Lower lobe of right lung (tissue), 2 donors: ENCODE results near the gene SLC22A31. TPM values are rescaled to one million over a fixed set of nuclear protein-coding genes. Genes with fewer than 3 reads are reported as not detected.

ENCODE experiments used
- ATAC-seq, 2 donors: fragments of 200-7000 bp; cut with Tn5 transposase; one replicate each; pipeline ENCODE4 v1.9.1; 2020 to 2022; ENCODE audit warnings: mild to moderate bottlenecking in 2 of 2, moderate library complexity in 2 of 2
- DNase-seq: peaks from one replicate; pipeline ENCODE4 v3.0.0-alpha.2; 2020
- H3K27ac ChIP-seq: fragments of 200-600 bp; one replicate; pipeline ENCODE4 v1.8.0; 2022
- H3K27me3 ChIP-seq: fragments of 200-600 bp; one replicate; pipeline ENCODE4 v1.8.0; 2022; ENCODE audit warnings: low read depth
- H3K36me3 ChIP-seq: fragments of 200-600 bp; one replicate; pipeline ENCODE4 v1.8.0; 2022; ENCODE audit warnings: mild to moderate bottlenecking
- H3K4me1 ChIP-seq: fragments of 200-600 bp; one replicate; pipeline ENCODE4 v1.8.0; 2022
- H3K4me3 ChIP-seq: fragments of 200-600 bp; one replicate; pipeline ENCODE4 v1.8.0; 2022; ENCODE audit warnings: mild to moderate bottlenecking
- H3K9me3 ChIP-seq: fragments of 200-600 bp; one replicate; pipeline ENCODE4 v1.8.0; 2022
- intact Hi-C: fragments of 100-400 bp; cut with DNase I; formaldehyde crosslinking; loops from one replicate; pipeline ENCODE4 v1.11.0; 2022
- total RNA-seq: library from RNA; stranded (reverse); fragmentation: NEBNext Ultra II Directional; extraction: Animal tissue kit (Norgen Biotek cat#: 25700); gene quantifications from one replicate; pipeline ENCODE4 v1.2.1, GENCODE V29; 2021
- TF ChIP-seq, protein P1 (sequence below): fragments of 200-600 bp; IDR thresholded peaks from one replicate; pipeline ENCODE4 v1.8.0; 2022; ENCODE audit warnings: antibody characterized with exemption, mild to moderate bottlenecking
- donor health status: DM: no; HTN: yes; CAD: no; lungs with severe emphysema.

The SLC22A31 gene
- total RNA-seq, 1 donor from 2014 or later: 132 TPM

DNA sequence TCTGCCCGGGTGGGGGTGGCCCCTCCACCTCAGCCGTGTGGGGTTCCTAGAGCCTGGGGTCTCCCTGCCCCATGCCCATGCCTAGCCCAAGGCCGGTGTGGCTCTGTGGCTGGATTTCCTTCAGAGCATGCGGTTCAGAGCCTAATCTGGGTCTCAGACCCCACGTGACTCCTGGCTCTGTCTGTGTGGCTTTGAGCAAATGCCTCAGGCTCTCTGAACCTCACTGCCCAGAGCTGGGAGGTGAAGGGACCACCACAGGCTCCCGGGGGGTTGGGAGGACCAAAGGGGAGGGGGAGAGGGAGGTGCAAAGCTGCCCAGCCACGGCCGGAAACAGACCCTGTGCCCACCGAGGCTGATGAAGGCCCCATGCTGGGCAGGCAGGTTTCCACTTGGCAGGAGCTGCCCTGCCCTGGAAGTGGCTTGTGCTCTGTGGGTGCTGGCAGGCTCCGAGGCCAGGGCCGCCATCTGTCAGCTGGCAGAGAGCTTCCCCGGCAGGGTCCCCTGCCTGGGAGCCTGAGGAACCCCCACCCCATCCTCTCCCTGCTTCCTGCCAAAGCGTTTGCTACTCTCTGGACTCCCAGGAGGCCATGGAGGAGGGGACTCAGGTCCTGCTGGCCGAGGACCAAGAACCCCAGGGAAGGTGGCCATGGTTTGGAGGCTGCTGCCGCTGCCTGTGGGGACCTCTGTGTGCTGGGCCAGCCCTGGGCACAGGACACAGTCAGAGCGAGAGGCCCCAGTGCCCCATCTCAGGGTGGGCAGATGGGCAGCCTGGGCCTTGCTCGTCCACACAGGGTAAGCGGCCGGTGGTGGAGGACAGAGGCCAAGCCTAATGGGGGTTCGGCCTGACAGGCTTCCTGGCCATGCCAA lies 24.8 kb downstream of the SLC22A31 start:
- ATAC-seq (no peak), DNase-seq (no peak)
- Histone ChIP-seq H3K4me1 (peaks cover 13% of the 10 kb centered on the region), H3K36me3 (no peaks in the 10 kb centered on the region), H3K4me3 (no peak overlapping the region), H3K27me3 (peaks cover 26% of the 10 kb centered on the region), H3K9me3 (no peaks in the 10 kb centered on the region), H3K27ac (no peak overlapping the region)
- TF ChIP-seq, protein P1, sequence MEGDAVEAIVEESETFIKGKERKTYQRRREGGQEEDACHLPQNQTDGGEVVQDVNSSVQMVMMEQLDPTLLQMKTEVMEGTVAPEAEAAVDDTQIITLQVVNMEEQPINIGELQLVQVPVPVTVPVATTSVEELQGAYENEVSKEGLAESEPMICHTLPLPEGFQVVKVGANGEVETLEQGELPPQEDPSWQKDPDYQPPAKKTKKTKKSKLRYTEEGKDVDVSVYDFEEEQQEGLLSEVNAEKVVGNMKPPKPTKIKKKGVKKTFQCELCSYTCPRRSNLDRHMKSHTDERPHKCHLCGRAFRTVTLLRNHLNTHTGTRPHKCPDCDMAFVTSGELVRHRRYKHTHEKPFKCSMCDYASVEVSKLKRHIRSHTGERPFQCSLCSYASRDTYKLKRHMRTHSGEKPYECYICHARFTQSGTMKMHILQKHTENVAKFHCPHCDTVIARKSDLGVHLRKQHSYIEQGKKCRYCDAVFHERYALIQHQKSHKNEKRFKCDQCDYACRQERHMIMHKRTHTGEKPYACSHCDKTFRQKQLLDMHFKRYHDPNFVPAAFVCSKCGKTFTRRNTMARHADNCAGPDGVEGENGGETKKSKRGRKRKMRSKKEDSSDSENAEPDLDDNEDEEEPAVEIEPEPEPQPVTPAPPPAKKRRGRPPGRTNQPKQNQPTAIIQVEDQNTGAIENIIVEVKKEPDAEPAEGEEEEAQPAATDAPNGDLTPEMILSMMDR: no peak
- intact Hi-C loops: no loop called here

DNA sequence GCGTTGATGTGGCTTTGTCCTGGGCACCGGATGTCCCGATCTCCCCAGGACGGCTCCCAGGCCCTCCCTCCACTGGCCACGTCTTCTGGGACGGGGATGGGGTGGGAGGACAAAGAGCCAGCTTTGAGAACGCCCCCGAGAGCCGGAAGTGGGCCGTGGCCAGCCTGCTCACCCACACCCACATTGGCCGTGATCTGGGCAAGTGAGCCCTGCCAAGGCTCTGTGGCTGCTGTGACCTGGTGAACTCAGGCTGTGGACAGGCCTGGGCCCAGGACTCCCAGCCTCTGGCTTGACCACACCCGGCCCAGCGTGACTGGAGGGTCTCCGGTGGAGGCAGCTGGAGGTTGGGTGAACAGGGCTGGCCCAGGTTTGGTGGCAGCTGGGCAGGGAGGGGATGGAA lies 25.5 kb downstream of the SLC22A31 start:
- Histone ChIP-seq H3K4me1 (peaks cover 13% of the 10 kb centered on the region), H3K9me3 (no peaks in the 10 kb centered on the region), H3K4me3 (no peak overlapping the region), H3K36me3 (no peaks in the 10 kb centered on the region), H3K27me3 (peaks cover 32% of the 10 kb centered on the region), H3K27ac (no peak overlapping the region)
- no peak for DNase-seq
- ATAC-seq: no peak
- intact Hi-C loops: no loop called here
- TF ChIP-seq, protein P1: no peak

DNA sequence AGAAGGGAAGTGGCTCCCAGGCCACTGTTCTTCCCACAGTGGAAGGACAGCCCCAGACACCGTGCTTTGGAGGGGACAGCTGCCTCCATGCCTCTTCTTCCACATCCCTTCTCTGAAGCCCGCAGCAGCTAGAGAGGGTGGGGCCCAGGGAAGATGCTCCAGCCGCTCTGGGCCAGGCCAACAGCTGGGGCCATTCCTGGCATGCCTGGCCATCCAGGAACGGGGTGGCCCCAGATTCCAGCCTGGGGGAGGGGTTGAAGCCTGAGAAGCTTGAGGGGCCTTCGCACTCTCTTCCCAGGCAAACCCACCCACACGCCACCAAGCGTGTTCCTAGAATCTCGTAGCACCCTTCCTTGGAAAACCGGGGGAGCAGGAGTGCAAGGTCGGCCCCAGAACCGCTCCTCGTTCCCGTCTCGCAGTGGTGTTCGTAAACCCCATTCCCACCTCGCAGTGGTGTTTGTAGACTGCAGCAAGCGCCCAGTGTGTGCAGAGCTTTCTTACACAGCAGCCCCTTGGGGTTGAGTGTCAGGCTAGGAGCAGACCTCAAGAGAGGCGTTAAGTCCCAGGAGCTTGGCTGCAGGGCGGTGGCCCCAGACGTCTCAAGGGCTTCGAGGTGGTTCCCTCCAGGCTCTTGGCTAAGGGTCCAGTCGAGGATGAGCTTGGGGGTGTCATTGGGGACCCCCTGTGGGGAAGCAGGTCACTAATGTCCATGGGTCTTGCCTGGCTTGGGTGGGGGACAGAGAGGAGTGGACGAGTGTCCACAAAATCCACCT lies 26.1 kb downstream of the SLC22A31 start:
- intact Hi-C loops: no loop called here
- H3K27me3 ChIP-seq: peaks cover 39% of the 10 kb centered on the region

DNA sequence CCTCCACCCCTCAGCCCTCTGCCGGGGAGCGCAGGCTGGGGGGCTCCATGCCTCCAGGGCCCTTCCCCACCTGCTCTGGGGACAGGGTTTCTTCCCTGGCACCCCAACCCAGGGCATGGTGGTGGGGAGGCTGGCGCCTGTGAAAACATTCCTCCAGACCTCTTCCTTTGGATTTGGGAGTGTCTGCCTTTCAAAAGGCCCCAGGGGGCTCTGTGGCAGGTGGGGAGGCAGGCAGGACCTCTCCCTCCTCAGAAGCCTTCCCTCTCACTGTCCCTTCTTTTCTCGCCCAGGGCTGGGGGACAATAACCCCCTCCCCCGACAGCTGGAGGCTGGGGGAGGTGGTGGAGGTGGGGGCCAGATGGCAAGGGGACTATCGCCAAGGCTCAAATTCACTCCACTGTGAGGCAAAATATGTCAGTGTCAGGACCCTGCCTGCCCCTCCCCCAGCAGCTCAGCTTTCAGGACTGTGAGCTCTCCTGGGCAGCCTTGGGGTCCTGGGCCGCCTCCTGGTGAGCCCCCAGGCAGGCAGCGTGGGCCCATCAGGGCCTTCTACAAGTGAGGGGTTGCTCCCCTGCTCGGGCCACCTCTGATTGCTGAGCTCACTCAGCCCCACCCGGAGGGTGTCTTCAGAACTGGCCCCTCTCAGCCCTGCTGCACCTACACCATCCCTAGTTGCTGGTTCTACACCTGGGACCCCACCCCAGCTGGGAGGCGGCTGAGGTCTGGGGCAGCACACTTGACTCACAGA lies 27.0 kb downstream of the SLC22A31 start:
- Histone ChIP-seq H3K4me1 (peaks cover 13% of the 10 kb centered on the region), H3K36me3 (no peaks in the 10 kb centered on the region), H3K27ac (no peak overlapping the region), H3K9me3 (no peaks in the 10 kb centered on the region), H3K27me3 (peaks cover 47% of the 10 kb centered on the region), H3K4me3 (no peak overlapping the region)
- intact Hi-C loops: no loop called here
- ATAC-seq (no peak), DNase-seq (no peak)
- TF ChIP-seq, protein P1: no peak

More for the DNA sequence above, 26.1 kb downstream of the SLC22A31 start:
- H3K27ac ChIP-seq: no peak overlapping the region
- no peaks in the 10 kb centered on the region for H3K36me3 ChIP-seq
- no peak for ATAC-seq
- no peak overlapping the region for H3K4me3 ChIP-seq
- H3K9me3 ChIP-seq: no peaks in the 10 kb centered on the region
- H3K4me1 ChIP-seq: peaks cover 13% of the 10 kb centered on the region
- DNase-seq: no peak
- TF ChIP-seq, protein P1: no peak

DNA sequence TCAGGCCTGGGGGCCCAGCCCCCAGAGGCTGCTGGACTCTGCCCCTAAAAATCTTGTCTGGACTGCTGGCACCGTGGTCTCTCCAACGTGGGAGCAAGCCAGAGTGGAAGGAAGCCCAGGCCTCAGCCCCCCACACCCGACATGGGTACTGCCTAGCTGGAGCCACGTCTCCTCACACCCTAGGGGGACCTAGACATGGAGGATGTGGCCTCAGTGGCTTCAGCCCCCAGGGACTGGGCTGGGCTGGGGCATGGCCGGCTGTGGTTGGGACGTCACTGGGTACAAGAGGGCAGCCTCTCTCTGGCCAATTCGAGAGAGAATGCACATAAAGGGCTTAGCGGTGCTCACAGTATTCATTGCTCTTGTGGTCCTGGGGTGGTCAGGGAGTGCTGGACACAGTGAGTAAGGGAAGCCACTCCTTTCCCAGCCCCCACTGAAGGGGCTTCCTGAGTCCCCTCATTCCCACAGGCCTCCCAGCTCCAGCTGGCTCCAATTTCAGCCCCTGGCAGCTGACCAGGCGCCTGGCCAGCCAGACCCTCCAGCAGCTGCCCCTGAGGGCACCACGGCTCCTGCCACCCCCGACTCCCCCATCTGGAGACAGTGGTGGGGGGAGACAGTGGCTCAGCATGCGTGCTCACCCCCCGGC lies 27.7 kb downstream of the SLC22A31 start:
- ATAC-seq: no peak

More for the DNA sequence above, 27.7 kb downstream of the SLC22A31 start:
- no peak for DNase-seq
- Histone ChIP-seq H3K27me3 (peaks cover 47% of the 10 kb centered on the region), H3K4me1 (peaks cover 13% of the 10 kb centered on the region), H3K9me3 (no peaks in the 10 kb centered on the region), H3K4me3 (no peak overlapping the region), H3K36me3 (no peaks in the 10 kb centered on the region), H3K27ac (no peak overlapping the region)
- intact Hi-C loops: no loop called here
- TF ChIP-seq, protein P1: no peak
